ENCODE data around the gene FBXO22. TPM values are rescaled to one million over a fixed set of nuclear protein-coding genes. Genes with fewer than 3 reads are reported as not detected.

FBXO22 gene
- 63.7 to 89.6 TPM (median 76.4 TPM) in 5 replicates for total RNA-seq (2022; extraction: Qiagen RNA extraction; ENCODE audit: low read depth)

DNA sequence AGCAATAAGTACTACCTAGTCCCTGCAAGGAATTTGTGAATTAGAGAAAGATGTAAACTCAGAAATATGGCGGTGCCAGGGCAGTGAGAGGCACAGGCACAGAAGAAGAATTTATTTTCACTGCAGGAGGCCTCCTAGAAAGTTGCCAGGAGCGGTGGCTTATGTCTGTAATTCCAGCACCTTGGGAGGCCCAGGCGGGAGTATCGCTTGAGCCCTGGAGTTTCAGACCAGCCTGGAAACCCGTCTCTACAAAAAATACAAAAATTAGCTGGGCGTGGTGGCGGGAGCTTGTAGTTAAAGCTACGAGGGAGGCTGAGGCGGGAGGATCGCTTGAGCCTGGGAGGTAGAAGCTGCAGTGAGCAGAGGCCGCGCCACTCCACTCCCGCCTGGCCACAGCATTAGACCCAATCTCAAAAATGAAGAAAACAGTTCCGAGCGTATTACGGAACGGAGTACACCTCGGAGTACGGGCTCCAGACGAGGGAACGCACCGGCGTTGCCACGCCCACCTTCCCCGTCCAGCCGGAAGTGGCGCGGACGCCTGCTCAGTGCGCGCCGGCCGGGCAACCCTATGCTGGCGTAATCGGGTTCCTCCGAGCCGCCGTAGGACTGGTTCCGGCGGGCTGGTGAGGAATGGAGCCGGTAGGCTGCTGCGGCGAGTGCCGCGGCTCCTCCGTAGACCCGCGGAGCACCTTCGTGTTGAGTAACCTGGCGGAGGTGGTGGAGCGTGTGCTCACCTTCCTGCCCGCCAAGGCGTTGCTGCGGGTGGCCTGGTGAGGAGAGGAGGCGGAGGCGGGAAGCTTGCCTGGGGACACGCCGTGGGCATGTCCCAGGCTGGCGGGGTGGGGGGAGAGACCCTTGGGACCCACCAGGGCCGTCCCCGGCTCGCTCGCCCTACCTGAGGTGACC lies at the start of gene FBXO22:
Gene FBXO22, plus strand, starts transcription at position 548 of the 909 bp plus-strand sequence. Its CDS starts 86 bp downstream, at position 634.

Other genes starting within 250 kb of the FBXO22 start
- 0.08 to 0.20 TPM (median 0.14 TPM) in 5 replicates for gene CSPG4, start 191.0 kb upstream of the FBXO22 start, total RNA-seq (2022; extraction: Qiagen RNA extraction; ENCODE audit: low read depth)
- gene UBE2Q2, start 60.4 kb upstream of the FBXO22 start, total RNA-seq (2022; extraction: Qiagen RNA extraction; ENCODE audit: low read depth), result 32.3 to 44.9 TPM (median 39.8 TPM) in 5 replicates
- 0.29 to 1.1 TPM (median 0.54 TPM) in 5 replicates for gene NRG4, start 108.5 kb downstream of the FBXO22 start, total RNA-seq (2022; extraction: Qiagen RNA extraction; ENCODE audit: low read depth)
- gene TMEM266, start 156.1 kb downstream of the FBXO22 start, total RNA-seq (2022; extraction: Qiagen RNA extraction; ENCODE audit: low read depth), result 0.11 to 0.24 TPM (median 0.18 TPM) in 4 of 5 replicates, not detected in the other

Data from A549 treated with GW870086 at 1 μM for 4 hours (cell line).